PFSK-1 (cell line): ENCODE data around the gene KLHDC7A.

Experiments
- FOXP2 ChIP-seq: optimal IDR thresholded peaks from 2 replicates; pipeline ENCODE3; 2011; ENCODE audit warnings: borderline replicate concordance, control low read depth, inconsistent platforms; ENCODE audit not compliant: insufficient read depth; ENCODE audit errors: extremely low read length, extremely low read depth
- POLR2AphosphoS5 ChIP-seq: IDR thresholded peaks from 2 replicates; pipeline ENCODE4 v1.6.1; 2012; ENCODE audit warnings: low read depth, mild to moderate bottlenecking, control low read depth, low read length, moderate library complexity
- SIN3A ChIP-seq: IDR thresholded peaks from 2 replicates; pipeline ENCODE4 v1.6.1; 2012; ENCODE audit warnings: mild to moderate bottlenecking, low read length, moderate library complexity, borderline replicate concordance; ENCODE audit not compliant: insufficient read depth
- TAF1 ChIP-seq: IDR thresholded peaks from 2 replicates; pipeline ENCODE4 v1.6.1; 2012; ENCODE audit warnings: low read length, control low read depth, borderline replicate concordance; ENCODE audit not compliant: insufficient read depth
- TF ChIP-seq, protein P1 (sequence below), 2 experiments: IDR thresholded peaks; 2 replicates each; pipeline versions ENCODE4 v1.6.1 to v1.8.0; 2011 to 2012; ENCODE audit warnings: low read depth in 2 of 2, low read length in 2 of 2, control low read depth in 1 of 2, inconsistent platforms in 1 of 2, mild to moderate bottlenecking in 1 of 2, moderate library complexity in 1 of 2; ENCODE audit not compliant: insufficient read depth in 1 of 2

KLHDC7A gene

GRCh38 chr1:18513995-18514394, 33.3 kb downstream of the KLHDC7A start:
- TF ChIP-seq TAF1 (no peak), POLR2AphosphoS5 (no peak), FOXP2 (no peak), SIN3A (no peak)
- TF ChIP-seq, protein P1, sequence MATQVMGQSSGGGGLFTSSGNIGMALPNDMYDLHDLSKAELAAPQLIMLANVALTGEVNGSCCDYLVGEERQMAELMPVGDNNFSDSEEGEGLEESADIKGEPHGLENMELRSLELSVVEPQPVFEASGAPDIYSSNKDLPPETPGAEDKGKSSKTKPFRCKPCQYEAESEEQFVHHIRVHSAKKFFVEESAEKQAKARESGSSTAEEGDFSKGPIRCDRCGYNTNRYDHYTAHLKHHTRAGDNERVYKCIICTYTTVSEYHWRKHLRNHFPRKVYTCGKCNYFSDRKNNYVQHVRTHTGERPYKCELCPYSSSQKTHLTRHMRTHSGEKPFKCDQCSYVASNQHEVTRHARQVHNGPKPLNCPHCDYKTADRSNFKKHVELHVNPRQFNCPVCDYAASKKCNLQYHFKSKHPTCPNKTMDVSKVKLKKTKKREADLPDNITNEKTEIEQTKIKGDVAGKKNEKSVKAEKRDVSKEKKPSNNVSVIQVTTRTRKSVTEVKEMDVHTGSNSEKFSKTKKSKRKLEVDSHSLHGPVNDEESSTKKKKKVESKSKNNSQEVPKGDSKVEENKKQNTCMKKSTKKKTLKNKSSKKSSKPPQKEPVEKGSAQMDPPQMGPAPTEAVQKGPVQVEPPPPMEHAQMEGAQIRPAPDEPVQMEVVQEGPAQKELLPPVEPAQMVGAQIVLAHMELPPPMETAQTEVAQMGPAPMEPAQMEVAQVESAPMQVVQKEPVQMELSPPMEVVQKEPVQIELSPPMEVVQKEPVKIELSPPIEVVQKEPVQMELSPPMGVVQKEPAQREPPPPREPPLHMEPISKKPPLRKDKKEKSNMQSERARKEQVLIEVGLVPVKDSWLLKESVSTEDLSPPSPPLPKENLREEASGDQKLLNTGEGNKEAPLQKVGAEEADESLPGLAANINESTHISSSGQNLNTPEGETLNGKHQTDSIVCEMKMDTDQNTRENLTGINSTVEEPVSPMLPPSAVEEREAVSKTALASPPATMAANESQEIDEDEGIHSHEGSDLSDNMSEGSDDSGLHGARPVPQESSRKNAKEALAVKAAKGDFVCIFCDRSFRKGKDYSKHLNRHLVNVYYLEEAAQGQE (IDR thresholded peaks at IDR 0.05; ENCODE audit: insufficient read depth in 1 of 2, low read depth in 2 of 2, low read length in 2 of 2), result no peak

- TF ChIP-seq POLR2AphosphoS5 (no peak), TAF1 (no peak), FOXP2 (no peak), SIN3A (no peak)
- TF ChIP-seq, protein P1 (IDR thresholded peaks at IDR 0.05; ENCODE audit: insufficient read depth in 1 of 2, low read depth in 2 of 2, low read length in 2 of 2), result no peak
Observed at GRCh38 chr1:18515120-18515667, 34.5 kb downstream of the KLHDC7A start.

DNA sequence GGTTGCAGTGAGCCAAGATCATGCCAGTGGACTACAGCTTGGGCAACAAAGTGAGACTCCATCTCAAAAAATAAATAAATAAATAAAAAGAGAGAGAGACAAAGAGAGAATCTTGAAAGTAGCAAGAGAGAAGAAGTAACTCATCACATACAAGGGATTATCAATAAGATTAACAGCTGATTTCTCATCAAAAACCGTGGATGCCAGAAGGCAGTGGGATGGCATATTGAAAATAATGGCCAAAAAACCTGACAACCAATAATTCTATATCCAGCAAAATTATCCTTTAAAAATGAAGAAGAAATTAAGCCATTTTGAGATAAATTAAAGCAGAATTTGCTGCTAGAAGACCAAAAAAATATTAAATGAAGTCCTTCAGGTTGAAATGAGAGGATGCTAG, 35.7 kb downstream of the KLHDC7A start:
- TF ChIP-seq SIN3A (no peak), POLR2AphosphoS5 (no peak), TAF1 (no peak), FOXP2 (no peak)
- TF ChIP-seq, protein P1 (IDR thresholded peaks at IDR 0.05; ENCODE audit: insufficient read depth in 1 of 2, low read depth in 2 of 2, low read length in 2 of 2), result no peak

GRCh38 chr1:18526436-18527275, 45.9 kb downstream of the KLHDC7A start:
- no peak for TF ChIP-seq FOXP2
- TF ChIP-seq SIN3A, result no peak
- no peak for TF ChIP-seq TAF1
- TF ChIP-seq POLR2AphosphoS5, result no peak
- TF ChIP-seq, protein P1 (IDR thresholded peaks at IDR 0.05; ENCODE audit: insufficient read depth in 1 of 2, low read depth in 2 of 2, low read length in 2 of 2), result no peak
